ENCODE data around the gene SPINDOC.
"Not testable (repeated sequence)": the region's sequence is repeated elsewhere in the genome, so short reads cannot be mapped to it uniquely, and the experiment has no call there.

The SPINDOC gene

DNA sequence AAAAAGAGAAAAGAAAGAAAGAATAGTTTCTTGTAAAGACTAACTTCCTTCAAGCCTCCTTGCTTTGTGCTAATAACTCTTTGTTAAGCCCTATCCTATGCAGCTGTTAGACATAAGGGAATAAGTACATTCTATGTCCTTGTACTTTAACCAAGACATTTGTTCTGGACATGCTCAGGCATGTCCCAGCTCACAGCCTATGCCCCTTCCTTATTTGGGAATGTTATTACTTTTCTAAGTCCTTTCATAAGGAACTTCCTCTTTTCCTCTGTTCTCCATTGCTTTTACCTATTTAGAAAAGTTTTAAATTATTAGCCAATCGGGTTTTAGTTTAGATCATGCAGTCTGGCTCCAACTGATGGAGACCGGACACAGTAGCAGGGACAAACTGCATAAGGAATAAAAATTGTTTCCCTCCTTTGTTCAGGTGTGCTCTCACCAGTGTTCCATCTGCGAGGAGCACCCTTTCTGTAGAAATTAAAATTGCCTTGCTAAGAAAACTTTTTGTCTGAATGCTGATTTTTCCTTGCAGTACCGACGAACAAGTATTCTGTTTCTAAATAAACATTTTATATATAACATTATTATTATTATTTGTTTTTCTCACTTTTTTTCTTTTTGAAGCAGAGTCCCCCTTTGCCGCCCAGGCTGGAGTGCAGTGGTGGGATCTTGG is 21.6 kb upstream of the SPINDOC start:
- DNase-seq = no peak

DNA sequence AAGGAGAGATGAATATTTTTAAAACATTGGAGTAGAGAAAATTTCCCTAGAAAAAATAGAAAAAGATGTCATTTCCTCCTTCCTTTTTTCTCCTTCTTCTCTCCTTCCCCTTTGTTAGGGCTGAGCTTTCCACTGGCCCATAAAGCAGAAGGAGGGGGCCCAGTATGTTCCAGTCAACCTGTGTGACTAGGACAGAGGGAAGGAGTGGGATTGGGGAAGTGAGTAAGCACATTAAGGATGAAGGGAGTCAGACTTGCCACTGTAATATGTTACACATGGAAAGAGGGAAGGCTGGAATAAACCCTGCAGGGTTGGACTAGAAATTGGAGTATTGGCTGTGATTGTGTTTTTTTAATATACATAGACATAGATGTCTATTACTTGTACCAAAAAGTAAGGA is 20.1 kb upstream of the SPINDOC start:
- DNase-seq = no peak

DNA sequence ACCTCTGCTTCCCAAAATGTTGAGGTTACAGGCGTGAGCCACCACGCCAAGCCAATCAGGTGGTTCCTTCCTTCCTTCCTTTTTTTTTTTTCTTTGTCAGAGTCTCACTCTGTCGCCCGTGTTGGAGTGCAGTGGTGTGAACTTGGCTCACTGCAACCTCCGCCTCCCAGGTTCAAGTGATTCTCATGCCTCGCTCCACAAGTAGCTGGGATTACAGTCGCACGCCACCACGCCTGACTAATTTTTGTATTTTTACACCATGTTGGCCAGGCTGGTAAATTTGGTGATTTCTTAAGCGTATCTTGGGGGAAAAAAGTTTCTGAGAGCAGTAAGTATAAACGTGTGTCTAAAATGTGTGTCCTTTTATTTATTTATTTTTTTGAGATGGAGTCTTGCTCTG is 18.2 kb upstream of the SPINDOC start:
- no peak for DNase-seq

DNA sequence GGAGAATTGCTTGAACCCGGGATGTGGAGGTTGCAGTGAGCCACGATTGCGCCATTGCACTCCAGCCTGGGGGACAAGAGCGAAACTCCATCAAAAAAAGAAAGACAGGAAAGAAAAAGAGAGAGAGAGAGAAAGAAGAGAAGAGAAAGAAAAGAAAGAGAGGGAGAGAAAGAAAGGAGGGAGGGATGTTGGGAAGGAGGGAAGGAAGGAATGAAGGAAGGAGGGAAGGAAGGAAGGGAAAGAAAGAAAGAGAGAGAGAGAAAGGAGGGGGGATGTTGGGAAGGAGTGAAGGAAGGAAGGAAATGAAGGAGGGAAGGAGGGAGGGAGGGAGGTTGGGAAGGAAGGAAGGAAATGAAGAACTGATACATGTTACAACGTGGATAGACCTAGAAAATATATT is 12.3 kb upstream of the SPINDOC start:
- DNase-seq = no peak

DNA sequence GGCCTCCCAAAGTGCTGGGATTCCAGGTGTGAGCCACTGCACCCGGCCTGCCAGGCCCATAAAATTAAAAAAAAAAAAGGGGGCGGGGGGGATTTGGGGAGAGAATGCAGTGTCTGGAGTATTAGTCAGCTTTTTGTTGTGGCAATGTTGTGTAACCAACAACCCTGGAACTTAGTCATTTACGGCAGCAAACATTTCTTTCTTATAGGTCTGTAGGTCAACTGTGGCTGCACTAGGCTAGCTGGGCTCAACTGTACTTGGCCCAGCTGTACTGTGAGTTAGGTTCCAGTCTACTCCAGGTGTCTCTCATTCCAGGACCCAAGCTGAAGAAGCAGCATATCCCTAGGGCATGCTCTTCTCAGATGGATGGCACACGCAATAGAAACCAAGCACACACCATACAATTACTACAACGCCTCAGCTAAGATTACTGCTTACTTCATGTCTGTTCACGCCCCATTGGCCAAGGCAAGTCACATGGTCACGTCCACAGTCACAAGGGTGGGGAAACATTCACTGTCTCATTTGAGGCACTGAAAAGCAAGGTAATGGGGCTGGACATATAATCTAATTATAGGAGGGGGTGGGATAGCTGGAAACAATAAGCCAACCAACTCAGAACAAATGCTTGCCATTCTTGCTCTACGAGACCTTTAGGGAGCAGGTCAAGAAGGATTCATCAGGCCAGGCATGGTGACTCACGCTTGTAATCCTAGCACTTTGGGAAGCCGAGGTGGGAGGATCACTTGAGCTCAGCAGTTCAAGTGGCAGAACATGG is 10.4 kb upstream of the SPINDOC start:
- no peak for DNase-seq

DNA sequence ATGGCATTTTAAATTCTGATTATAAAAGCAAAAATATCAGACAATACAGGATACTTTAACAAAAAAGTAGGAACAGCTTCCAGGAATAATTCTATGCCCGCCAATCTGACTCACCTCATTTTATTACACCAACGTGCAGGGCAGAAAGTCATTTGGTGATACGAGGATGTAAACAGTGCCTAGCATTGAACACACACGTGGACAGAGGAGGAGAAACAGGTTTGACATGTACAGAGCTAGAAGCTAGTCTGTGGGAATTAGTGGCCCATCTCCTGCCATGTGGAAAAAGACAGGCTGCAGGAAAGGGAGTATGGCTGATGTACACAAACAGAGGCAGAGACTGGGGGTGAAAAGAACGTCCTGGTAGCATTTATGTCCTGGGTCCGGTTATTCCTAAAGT is 9.0 kb upstream of the SPINDOC start:
- no peak for DNase-seq

DNA sequence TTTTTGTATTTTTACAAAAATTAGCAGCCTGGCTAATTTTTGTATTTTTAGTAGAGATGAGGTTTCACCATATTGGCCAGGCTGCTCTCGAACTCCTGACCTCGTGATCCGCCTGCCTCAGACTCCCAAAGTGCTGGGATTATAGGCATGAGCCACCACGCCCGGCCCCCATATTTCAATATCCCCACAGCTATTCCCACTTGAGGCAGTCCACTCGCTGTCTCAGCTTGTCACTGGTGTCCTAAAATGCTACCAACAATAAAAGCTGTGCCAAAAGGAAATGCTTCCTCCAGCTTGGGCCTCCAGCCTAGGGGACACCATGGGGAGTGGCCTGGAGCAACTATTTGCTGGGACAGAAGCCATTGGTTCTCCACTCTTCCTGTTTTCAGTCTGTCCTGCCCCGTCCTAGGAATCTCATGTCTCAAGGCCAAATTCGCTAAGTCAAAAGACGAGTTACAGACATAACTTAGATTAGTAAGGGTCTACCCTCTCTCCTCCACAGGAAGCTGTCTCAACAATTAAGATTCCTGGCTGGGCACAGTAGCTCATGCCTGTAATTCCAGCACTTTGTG is 7.3 kb upstream of the SPINDOC start:
- DNase-seq = no peak

DNA sequence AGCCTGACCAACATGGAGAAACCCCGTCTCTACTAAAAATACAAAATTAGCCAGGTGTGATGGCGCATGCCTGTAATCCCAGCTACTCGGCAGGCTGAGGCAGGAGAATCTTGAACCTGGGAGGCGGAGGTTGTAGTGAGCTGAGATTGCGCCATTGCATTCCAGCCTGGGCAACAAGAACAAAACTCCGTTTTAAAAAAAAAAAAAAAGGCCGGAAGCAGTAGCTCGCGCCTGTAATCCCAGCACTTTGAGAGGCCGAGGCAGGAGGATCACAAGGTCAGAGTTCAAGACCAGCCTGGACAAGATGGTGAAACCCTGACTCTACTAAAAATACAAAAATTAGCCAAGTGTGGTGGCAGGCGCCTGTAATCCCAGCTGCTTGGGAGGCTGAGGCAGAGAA is 2.9 kb upstream of the SPINDOC start:
- not testable (repeated sequence) for DNase-seq

DNA sequence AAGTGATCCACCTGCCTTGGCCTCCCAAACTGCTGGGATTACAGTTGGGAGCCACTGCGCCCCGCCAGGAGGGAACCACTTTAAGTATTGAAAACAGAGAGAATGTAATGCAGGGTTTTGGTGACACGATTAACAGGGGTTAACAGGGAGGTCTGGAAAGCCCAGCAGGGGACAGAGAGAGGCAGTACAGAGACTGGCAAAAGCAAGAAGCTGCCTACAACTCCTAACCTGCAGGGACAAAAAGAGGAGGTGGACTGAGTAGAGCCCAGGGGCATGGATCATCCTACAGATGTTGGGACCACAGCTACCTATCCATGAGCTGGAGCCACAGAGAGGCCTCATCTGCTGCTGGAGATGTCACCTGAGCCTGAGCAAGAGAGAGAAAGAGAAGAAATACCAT is 1.7 kb upstream of the SPINDOC start:
- DNase-seq = no peak

DNA sequence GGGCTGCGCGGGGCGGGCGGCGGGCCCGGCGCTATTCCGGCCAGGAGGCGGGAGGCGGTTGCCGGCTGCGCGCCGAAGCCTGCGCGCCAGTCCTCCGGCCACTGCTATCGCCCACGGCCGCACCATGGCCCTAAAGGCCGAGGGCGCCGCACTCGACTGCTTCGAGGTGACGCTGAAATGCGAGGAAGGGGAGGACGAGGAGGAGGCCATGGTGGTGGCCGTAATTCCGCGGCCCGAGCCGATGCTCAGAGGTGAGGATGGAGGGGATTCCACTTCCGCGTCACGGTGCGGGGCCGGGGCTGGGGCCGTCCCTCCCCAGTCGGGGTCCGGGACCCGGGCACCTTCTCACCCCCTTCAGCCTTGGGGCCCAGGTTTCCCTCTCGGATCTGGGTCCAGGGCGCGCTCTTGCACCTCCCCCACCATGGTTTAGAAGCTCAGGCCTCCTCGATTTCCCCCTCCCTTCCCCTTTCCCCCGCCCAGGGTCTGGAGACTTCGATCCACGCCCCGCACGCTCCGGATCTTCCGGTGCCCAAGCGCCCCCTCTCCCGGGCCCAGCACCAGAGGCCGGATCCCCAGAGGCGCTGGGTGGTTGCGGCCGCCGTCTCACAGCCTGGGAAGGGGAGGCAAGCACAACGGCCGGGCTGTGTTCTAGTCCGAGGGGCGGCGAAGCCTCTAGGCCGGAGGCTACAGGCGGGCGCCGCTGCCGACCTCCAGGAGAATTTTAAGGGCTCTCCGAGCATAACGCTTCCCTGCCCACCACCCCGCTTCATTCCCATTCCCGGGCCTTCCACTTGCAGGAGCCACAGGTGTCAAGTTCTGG is 517 bp downstream of the SPINDOC start:
- no peak for DNase-seq

DNA sequence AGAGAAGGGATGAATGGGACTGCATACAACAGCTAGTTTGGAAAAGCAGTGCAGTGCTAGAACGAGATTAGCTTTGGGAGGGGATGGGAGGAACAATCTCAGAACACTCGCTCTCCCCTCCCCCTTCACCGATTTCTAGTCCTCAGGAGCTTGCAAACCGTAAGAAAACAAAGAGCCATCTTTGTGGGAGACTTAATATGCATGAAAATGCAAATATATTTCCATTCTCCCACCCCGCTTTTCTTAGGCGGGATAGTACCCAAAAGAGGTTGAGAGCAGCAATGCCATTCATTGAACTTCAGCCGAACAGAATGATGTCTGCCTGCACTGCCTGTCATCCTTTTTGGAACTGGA is 1.1 kb downstream of the SPINDOC start:
- no peak for DNase-seq

DNA sequence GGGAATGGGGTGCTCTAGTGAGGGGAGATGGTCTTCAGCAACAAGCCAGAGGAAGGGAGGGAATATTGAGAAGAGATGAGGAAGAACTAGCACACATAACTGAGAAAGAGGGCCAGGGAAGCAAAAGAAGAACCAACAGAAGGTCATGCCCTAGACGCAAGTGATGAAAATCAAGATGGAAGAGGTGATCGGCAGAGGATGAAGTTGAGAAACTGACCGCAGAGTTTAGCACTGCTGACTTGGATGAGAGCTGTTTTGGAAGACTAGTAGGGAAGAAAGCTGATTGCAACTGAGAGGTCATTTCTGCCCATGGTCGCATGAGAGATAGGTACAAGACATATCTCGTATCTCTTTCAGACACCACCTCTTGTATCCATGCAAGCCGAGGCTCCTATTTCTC is 2.9 kb downstream of the SPINDOC start:
- DNase-seq = no peak

DNA sequence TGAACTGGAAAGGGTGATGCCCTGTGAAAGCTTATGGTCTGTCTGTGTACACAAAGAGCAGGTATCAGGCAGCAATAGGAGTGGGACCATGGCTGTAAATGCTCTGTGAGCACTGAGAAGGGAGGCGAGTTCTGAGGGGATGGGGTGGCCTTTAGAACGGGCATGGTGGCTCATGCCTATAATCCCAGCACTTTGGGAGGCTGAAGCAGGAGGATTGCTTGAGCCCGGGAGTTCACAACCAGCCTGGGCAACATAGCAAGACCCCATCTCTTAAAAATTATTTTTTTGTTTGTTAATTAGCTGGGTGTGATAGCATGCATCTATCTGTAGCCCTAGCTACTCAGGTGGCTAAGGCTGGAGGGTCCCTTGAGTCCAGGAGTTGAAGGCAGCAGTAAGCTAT is 3.5 kb downstream of the SPINDOC start:
- no peak for DNase-seq

DNA sequence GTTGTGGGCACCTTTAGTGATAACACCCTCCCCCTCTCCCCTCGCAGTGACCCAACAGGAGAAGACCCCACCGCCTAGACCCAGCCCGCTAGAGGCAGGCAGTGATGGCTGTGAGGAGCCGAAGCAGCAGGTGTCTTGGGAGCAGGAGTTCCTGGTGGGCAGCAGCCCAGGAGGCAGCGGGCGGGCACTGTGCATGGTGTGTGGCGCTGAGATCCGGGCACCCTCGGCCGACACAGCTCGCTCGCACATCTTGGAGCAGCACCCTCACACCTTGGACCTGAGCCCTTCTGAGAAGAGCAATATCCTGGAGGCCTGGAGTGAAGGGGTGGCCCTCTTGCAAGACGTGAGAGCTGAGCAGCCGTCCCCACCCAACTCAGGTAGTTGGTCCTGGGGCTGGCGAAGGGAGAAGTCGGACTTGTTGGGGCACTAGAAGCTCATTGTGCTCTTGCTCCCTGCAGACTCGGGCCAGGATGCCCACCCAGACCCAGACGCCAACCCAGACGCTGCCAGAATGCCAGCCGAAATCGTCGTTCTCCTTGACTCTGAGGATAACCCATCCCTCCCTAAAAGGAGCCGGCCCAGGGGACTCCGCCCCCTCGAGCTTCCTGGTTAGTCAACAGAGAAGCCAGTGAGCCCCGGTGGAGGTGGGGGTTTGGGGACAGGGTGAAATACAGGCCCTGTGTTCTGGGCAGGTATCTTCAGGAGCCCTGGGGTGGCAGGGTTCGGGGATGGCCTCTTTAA is 4.7 kb downstream of the SPINDOC start:
- DNase-seq = no peak

DNA sequence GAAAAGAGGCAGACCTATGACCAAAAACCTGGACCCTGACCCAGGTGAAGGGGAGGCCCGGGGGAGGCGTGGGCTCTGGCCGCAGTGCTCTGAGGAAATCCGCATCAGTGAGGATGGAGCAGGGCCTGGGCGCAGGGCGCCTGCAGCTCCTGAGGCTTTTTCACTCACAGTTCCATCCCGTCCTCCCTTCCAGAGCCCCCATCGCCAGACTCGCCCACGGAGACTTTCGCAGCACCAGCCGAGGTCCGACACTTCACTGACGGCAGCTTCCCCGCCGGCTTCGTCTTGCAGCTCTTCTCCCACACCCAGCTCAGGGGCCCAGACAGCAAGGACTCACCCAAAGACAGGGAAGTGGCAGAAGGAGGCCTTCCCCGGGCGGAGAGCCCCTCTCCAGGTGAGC is 5.4 kb downstream of the SPINDOC start:
- no peak for DNase-seq

DNA sequence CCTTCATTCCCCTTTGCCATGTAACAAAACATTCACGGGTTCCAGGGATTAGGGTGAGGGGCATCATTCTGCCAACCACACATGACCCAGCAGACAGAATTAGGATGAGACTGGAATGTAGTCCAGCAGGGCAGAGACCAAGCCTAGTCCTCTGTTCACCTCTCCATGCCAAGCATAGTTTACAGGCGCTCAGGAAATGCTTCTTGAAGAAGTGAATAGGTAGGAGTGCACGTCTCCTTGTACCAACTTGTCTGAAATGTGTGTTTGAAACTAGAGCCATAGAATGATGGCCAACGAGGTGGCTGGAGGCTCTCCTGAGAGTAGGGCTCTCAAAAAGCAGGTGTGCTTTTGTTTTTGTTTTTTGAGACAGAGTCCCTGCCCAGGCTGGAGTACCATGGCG is 8.2 kb downstream of the SPINDOC start:
- no peak for DNase-seq

DNA sequence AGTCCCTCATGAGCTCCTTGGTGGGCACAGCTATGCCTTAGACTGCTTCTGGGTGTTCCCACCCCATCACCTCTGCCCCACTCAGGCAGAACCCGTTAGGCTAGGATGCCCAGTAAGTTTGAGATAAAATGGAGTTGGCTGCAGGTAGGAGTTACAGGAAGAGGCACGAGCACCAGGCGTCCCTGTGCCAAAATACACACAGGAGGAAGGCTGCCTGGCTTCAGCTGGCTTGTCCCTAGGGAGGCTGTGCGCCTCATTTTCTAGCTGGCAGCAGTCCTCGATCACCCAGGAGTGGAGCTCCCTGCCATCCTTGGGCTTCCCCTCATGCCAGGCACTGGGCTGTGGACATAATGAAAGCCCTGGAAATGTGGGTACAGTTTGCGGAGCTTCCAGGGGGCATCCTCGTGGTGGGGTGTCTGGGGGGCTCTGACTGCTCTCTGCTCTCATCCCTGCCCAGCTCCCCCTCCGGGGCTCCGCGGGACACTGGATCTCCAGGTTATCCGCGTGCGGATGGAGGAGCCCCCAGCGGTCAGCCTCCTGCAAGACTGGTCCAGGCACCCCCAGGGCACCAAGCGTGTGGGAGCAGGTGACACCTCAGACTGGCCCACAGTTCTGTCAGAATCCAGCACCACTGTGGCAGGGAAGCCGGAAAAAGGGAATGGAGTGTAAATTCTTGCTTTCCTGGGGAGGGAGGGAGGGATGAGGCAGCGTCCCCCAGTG is 13.4 kb downstream of the SPINDOC start:
- no peak for DNase-seq

DNA sequence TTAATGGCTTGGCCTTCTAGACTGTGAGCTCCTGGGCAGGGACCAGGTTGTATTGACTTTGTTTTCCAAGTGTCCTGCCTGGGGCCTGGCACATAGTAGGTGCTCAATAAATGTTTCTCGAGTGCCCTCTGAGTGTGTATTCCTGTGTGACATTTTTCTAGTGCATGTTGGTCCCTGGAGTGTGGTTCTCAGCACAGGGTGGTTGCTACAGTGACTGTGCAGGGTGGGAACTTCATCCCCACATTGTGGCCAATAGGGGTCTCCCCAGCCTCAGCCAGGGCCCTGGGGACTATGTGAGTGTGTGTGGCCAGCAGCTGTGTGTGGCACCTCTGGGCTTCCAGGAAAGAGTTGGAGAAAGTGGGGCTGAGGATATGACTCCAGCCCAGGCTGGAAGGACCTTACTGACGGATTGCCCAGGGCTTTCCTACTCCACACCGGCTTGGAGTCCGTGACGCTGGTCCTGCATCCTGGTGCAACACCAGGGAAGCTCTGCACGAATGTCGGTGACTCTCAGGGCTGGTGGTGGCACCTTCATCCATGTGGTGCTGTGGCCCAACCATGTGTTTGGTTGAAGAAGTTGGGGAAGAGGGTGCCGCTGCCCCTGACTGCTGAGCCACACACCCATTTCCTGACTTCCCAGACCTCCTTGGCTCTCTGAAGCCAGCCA is 16.7 kb downstream of the SPINDOC start:
- DNase-seq = no peak

DNA sequence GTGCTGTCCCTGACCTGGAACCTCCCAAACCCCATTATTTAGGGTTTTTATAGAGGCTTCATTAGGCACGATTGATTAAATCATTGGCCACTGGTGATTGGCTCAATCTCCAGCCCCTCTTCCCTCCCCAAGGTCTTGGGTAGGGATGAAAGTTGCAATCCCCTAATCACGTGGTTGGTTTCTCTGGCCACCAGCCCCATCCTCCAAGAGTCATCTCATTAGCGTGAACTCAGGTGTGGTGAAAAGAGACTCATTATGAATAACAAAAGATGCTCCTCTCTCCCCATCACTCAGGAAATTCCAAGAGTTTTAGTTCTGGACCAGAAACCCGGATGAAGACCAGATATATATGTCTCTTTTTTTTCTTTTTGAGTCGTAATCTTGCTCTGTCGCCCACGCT is 18.1 kb downstream of the SPINDOC start:
- DNase-seq = no peak

DNA sequence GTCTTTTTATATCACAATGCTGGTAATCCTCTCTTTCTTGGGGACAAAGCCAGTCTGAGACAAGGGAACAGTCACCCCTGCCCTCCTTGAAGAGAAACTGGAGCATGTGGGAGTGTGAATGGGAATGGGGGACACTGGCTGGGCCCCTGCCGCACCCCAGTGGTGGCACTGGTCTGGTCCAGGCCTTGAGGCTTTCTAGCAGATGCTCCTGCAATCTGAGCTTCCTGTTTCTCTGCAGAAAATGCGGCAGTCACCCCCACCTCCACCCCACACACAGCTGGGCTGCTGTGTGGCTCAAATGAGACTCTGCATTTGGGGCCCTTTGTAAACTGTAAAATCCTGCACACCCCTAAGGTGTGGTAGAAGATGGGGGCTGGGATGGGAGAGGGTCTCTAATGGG is 19.1 kb downstream of the SPINDOC start:
- no peak for DNase-seq

DNA sequence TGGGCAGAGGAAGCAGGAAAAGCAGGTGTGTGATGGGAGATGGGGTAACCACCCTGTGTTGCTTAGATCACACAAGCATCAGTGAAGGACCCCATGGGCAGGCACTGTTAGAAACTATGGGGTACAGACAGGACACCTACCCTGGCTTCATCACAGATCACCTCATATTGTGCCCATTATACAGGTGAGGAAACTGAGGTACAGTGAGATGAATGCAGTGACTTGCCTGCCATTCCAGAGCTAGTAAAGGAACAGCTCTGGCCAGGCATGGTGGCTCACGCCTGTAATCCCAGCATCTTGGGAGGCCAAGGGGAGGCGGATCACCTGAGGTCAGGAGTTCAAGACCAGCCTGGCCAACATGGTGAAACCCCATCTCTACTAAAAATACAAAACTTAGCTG is 19.8 kb downstream of the SPINDOC start:
- no peak for DNase-seq
